Measurements from ENCODE around the gene MAL. TPM values are rescaled to one million over a fixed set of nuclear protein-coding genes. Genes with fewer than 3 reads are reported as not detected.

The MAL gene
- 0.24 and 2.6 TPM in 2 replicates for total RNA-seq (2014; rRNA removed; shearing (Covaris generic))
- polyA plus RNA-seq (2016; fragmentation: Nextera tagmentation; extraction: Ambion mirVana) = 0.31 TPM in 1 of 2 replicates, not detected in the other
- long read RNA-seq = 0 reads

GRCh38 chr2:95025406-95026319 lies at the start of gene MAL:
Gene MAL (plus strand): TSS chr2:95025708. CDS start chr2:95025793, 85 bp downstream.
- Mint-ChIP-seq H3K4me1 (peaks cover 26% of the 10 kb centered on the region), H3K4me3 (peak within 1 kb of the TSS; percentile 85), H3K27ac (no peak within 1 kb of the TSS), H3K9me3 (no peaks in the 10 kb centered on the region), H3K27me3 (ENCODE audit: insufficient read depth, low read depth, poor library complexity) (peaks cover 62% of the 10 kb centered on the region), H3K36me3 (ENCODE audit: low read depth) (no peaks in the 10 kb centered on the region)
- Histone ChIP-seq H3K9me2 (ENCODE audit: insufficient read depth) (no peaks in the 10 kb centered on the region), H3K4me1 (ENCODE audit: insufficient read depth) (peaks cover 17% of the 10 kb centered on the region), H3F3A (replicated peaks; ENCODE audit: low read depth) (0 out of 2 replicates have a peak, but pooled peaks cover 8% of the 10 kb centered on the region), H3K27me3 (ENCODE audit: insufficient read depth) (peaks cover 86% of the 10 kb centered on the region), H3K27ac (ENCODE audit: low read depth) (no peak within 1 kb of the TSS), H3K4me2 (peak within 1 kb of the TSS; percentile 89), H4K20me1 (replicated peaks; ENCODE audit: insufficient read depth) (no peaks in the 10 kb centered on the region), H3K36me3 (ENCODE audit: insufficient read depth) (no peaks in the 10 kb centered on the region), H3K4me3 (peak within 1 kb of the TSS; percentile 71), H3K79me2 (replicated peaks; ENCODE audit: insufficient read depth) (no peaks in the 10 kb centered on the region), H2AFZ (peak within 1 kb of the TSS; percentile 96)
- ATAC-seq (peak; percentile 61), DNase-seq (ENCODE audit: low spot score) (peak; percentile 84)
- no peak for TF ChIP-seq STAT1 (IDR thresholded peaks at IDR 0.05; ENCODE audit: unreplicated experiment)
- TF ChIP-seq EZH2phosphoT487 (IDR thresholded peaks at IDR 0.05; ENCODE audit: unreplicated experiment) = peak; percentile 54
- TF ChIP-seq EZH2 (IDR thresholded peaks at IDR 0.05; ENCODE audit: low read depth, unreplicated experiment) = peak; percentile 78
- no peak for TF ChIP-seq REST (IDR thresholded peaks at IDR 0.05; ENCODE audit: unreplicated experiment)

- Mint-ChIP-seq H3K9me3 (peaks cover 3% of the 10 kb centered on the region; the same call in 1 of the 3 replicates), H3K4me1 (no peaks in the 10 kb centered on the region), H3K27ac (no peak overlapping the region), H3K36me3 (ENCODE audit: low read depth) (no peaks in the 10 kb centered on the region), H3K27me3 (ENCODE audit: insufficient read depth, low read depth, poor library complexity) (peaks cover 8% of the 10 kb centered on the region), H3K4me3 (no peak overlapping the region)
- H3K4me2 ChIP-seq = no peak overlapping the region
- no peaks in the 10 kb centered on the region for H3K79me2 ChIP-seq (replicated peaks; ENCODE audit: insufficient read depth)
- no peak overlapping the region for H2AFZ ChIP-seq
- no peaks in the 10 kb centered on the region for H3F3A ChIP-seq (replicated peaks; ENCODE audit: low read depth)
- H3K27ac ChIP-seq (ENCODE audit: low read depth) = no peak overlapping the region
- no peak for DNase-seq (ENCODE audit: low spot score)
- no peaks in the 10 kb centered on the region for H3K4me1 ChIP-seq (ENCODE audit: insufficient read depth)
- no peak overlapping the region for H3K4me3 ChIP-seq
- H3K27me3 ChIP-seq (ENCODE audit: insufficient read depth) = peaks cover 23% of the 10 kb centered on the region
- no peaks in the 10 kb centered on the region for H4K20me1 ChIP-seq (replicated peaks; ENCODE audit: insufficient read depth)
- no peak for ATAC-seq
- H3K36me3 ChIP-seq (ENCODE audit: insufficient read depth) = no peaks in the 10 kb centered on the region
- no peaks in the 10 kb centered on the region for H3K9me2 ChIP-seq (ENCODE audit: insufficient read depth)
- TF ChIP-seq EZH2phosphoT487 (IDR thresholded peaks at IDR 0.05; ENCODE audit: unreplicated experiment) (no peak), ZNF331 (CRISPR knock-in tag; IDR thresholded peaks at IDR 0.05; ENCODE audit: low read depth) (no peak), POLR2AphosphoS5 (IDR thresholded peaks at IDR 0.05; ENCODE audit: low read depth) (no peak), CTCF (conservative IDR thresholded peaks at IDR 0.05; ENCODE audit: low read depth in 2 of 2) (no peak), ETS1 (IDR thresholded peaks at IDR 0.05) (no peak)
Observed at GRCh38 chr2:94977826-94978225, 47.7 kb upstream of the MAL start.
